ENCODE measurements around the gene ERP29.

Gene ERP29

GRCh38 chr12:112011685-112012084, 1.5 kb upstream of the ERP29 start:
- Histone ChIP-seq H3K27me3 (ENCODE audit: control insufficient read depth in 1 of 2, insufficient read depth in 1 of 2, low read length in 2 of 2) (no peaks in the 10 kb centered on the region), H2BK120ac (ENCODE audit: low read depth, low read length) (no peak overlapping the region), H2BK5ac (ENCODE audit: low read depth, low read length, poor library complexity, severe bottlenecking) (no peak overlapping the region), H2AFZ (ENCODE audit: low read depth, low read length) (no peak overlapping the region), H3K18ac (ENCODE audit: low read depth in 1 of 2, low read length in 2 of 2) (no peak overlapping the region), H3K14ac (ENCODE audit: low read length in 2 of 2) (no peak overlapping the region), H3K27ac (ENCODE audit: low read length, poor library complexity, severe bottlenecking) (no peak overlapping the region), H4K8ac (ENCODE audit: low read length) (peak overlapping the region; percentile 24), H2BK15ac (ENCODE audit: low read depth, poor library complexity, severe bottlenecking) (no peak overlapping the region), H3K4me1 (ENCODE audit: control insufficient read depth, insufficient read depth, low read depth, low read length) (peaks cover 6% of the 10 kb centered on the region), H2BK12ac (ENCODE audit: low read length in 2 of 2) (peak overlapping the region in 1 of 2 experiments; percentile 50), H3K36me3 (ENCODE audit: control insufficient read depth in 1 of 2, insufficient read depth in 2 of 2, low read depth in 1 of 2, low read length in 2 of 2) (peaks cover 0 to 12% of the 10 kb centered on the region in 2 experiments), H3K9me3 (ENCODE audit: control insufficient read depth, low read length) (no peaks in the 10 kb centered on the region), H3K23ac (ENCODE audit: low read length in 2 of 2) (peak overlapping the region in 1 of 2 experiments; percentile 31), H3K4ac (ENCODE audit: low read depth in 1 of 2, low read length in 2 of 2) (no peak overlapping the region), H3K79me1 (replicated peaks; ENCODE audit: low read length, poor library complexity, severe bottlenecking) (peaks cover 18% of the 10 kb centered on the region), H3K9ac (ENCODE audit: low read length) (peak overlapping the region; percentile 100), H2AK5ac (ENCODE audit: low read length, severe bottlenecking) (no peak overlapping the region), H4K91ac (ENCODE audit: low read length) (no peak overlapping the region), H3K4me2 (ENCODE audit: low read length, poor library complexity, severe bottlenecking) (peak overlapping the region; percentile 83), H3K4me3 (ENCODE audit: insufficient read depth in 1 of 2, low read depth in 1 of 2, low read length in 2 of 2) (peak overlapping the region in 1 of 2 experiments; percentile 100)
- DNase-seq = no peak
- 96% methylated on average over 8 of the region's 8 CpGs for WGBS

GRCh38 chr12:112013601-112014402, 576 bp downstream of the ERP29 start:
- DNase-seq = peak; percentile 85
- Histone ChIP-seq H3K4me3 (ENCODE audit: insufficient read depth in 1 of 2, low read depth in 1 of 2, low read length in 2 of 2) (peak overlapping the region; percentile 94 to 100), H4K91ac (ENCODE audit: low read length) (peak overlapping the region; percentile 91), H3K36me3 (ENCODE audit: control insufficient read depth in 1 of 2, insufficient read depth in 2 of 2, low read depth in 1 of 2, low read length in 2 of 2) (peaks cover 0 to 26% of the 10 kb centered on the region in 2 experiments), H3K14ac (ENCODE audit: low read length in 2 of 2) (peak overlapping the region in 1 of 2 experiments; percentile 91), H3K18ac (ENCODE audit: low read depth in 1 of 2, low read length in 2 of 2) (peak overlapping the region; percentile 83 to 93), H3K79me1 (replicated peaks; ENCODE audit: low read length, poor library complexity, severe bottlenecking) (peaks cover 22% of the 10 kb centered on the region), H3K27me3 (ENCODE audit: control insufficient read depth in 1 of 2, insufficient read depth in 1 of 2, low read length in 2 of 2) (no peaks in the 10 kb centered on the region), H2AFZ (ENCODE audit: low read depth, low read length) (peak overlapping the region; percentile 59), H2BK5ac (ENCODE audit: low read depth, low read length, poor library complexity, severe bottlenecking) (peak overlapping the region; percentile 92), H2AK5ac (ENCODE audit: low read length, severe bottlenecking) (no peak overlapping the region), H3K4me2 (ENCODE audit: low read length, poor library complexity, severe bottlenecking) (peak overlapping the region; percentile 70), H4K8ac (ENCODE audit: low read length) (peak overlapping the region; percentile 93), H3K27ac (ENCODE audit: low read length, poor library complexity, severe bottlenecking) (peak overlapping the region; percentile 80), H2BK120ac (ENCODE audit: low read depth, low read length) (peak overlapping the region; percentile 87), H3K4ac (ENCODE audit: low read depth in 1 of 2, low read length in 2 of 2) (peak overlapping the region; percentile 84 to 89), H2BK12ac (ENCODE audit: low read length in 2 of 2) (peak overlapping the region; percentile 28 to 45), H3K9ac (ENCODE audit: low read length) (peak overlapping the region; percentile 97), H3K9me3 (ENCODE audit: control insufficient read depth, low read length) (no peaks in the 10 kb centered on the region), H3K23ac (ENCODE audit: low read length in 2 of 2) (peak overlapping the region in 1 of 2 experiments; percentile 47), H2BK15ac (ENCODE audit: low read depth, poor library complexity, severe bottlenecking) (peak overlapping the region; percentile 71), H3K4me1 (ENCODE audit: control insufficient read depth, insufficient read depth, low read depth, low read length) (peaks cover 6% of the 10 kb centered on the region)
- WGBS = 1% methylated on average over 54 of the region's 54 CpGs

GRCh38 chr12:112015938-112016337, 2.7 kb downstream of the ERP29 start:
- Histone ChIP-seq H3K36me3 (ENCODE audit: control insufficient read depth in 1 of 2, insufficient read depth in 2 of 2, low read depth in 1 of 2, low read length in 2 of 2) (peaks cover 7 to 44% of the 10 kb centered on the region in 2 experiments), H3K9ac (ENCODE audit: low read length) (no peak overlapping the region)

GRCh38 chr12:112017041-112017440, 3.8 kb downstream of the ERP29 start:
- Histone ChIP-seq H4K91ac (ENCODE audit: low read length) (no peak overlapping the region), H3K27me3 (ENCODE audit: control insufficient read depth in 1 of 2, insufficient read depth in 1 of 2, low read length in 2 of 2) (no peaks in the 10 kb centered on the region), H3K9ac (ENCODE audit: low read length) (no peak overlapping the region), H3K14ac (ENCODE audit: low read length in 2 of 2) (no peak overlapping the region), H2BK5ac (ENCODE audit: low read depth, low read length, poor library complexity, severe bottlenecking) (no peak overlapping the region), H3K4me2 (ENCODE audit: low read length, poor library complexity, severe bottlenecking) (no peak overlapping the region), H2BK15ac (ENCODE audit: low read depth, poor library complexity, severe bottlenecking) (no peak overlapping the region), H3K23ac (ENCODE audit: low read length in 2 of 2) (no peak overlapping the region), H3K79me1 (replicated peaks; ENCODE audit: low read length, poor library complexity, severe bottlenecking) (peaks cover 15% of the 10 kb centered on the region), H3K4me3 (ENCODE audit: insufficient read depth in 1 of 2, low read depth in 1 of 2, low read length in 2 of 2) (no peak overlapping the region), H3K18ac (ENCODE audit: low read depth in 1 of 2, low read length in 2 of 2) (no peak overlapping the region), H3K27ac (ENCODE audit: low read length, poor library complexity, severe bottlenecking) (no peak overlapping the region), H3K4me1 (ENCODE audit: control insufficient read depth, insufficient read depth, low read depth, low read length) (peaks cover 6% of the 10 kb centered on the region), H4K8ac (ENCODE audit: low read length) (no peak overlapping the region), H3K4ac (ENCODE audit: low read depth in 1 of 2, low read length in 2 of 2) (no peak overlapping the region), H2AK5ac (ENCODE audit: low read length, severe bottlenecking) (no peak overlapping the region), H3K9me3 (ENCODE audit: control insufficient read depth, low read length) (no peaks in the 10 kb centered on the region), H2BK12ac (ENCODE audit: low read length in 2 of 2) (no peak overlapping the region), H2AFZ (ENCODE audit: low read depth, low read length) (no peak overlapping the region), H3K36me3 (ENCODE audit: control insufficient read depth in 1 of 2, insufficient read depth in 2 of 2, low read depth in 1 of 2, low read length in 2 of 2) (peaks cover 11 to 53% of the 10 kb centered on the region in 2 experiments), H2BK120ac (ENCODE audit: low read depth, low read length) (no peak overlapping the region)
- no peak for DNase-seq
- WGBS = 100% methylated on average over 1 of the region's 1 CpG

More at GRCh38 chr12:112015938-112016337, 2.7 kb downstream of the ERP29 start:
- DNase-seq = no peak
- Histone ChIP-seq H3K79me1 (replicated peaks; ENCODE audit: low read length, poor library complexity, severe bottlenecking) (peaks cover 20% of the 10 kb centered on the region), H2AFZ (ENCODE audit: low read depth, low read length) (no peak overlapping the region), H3K14ac (ENCODE audit: low read length in 2 of 2) (no peak overlapping the region), H2AK5ac (ENCODE audit: low read length, severe bottlenecking) (no peak overlapping the region), H3K23ac (ENCODE audit: low read length in 2 of 2) (no peak overlapping the region), H3K4me1 (ENCODE audit: control insufficient read depth, insufficient read depth, low read depth, low read length) (peaks cover 8% of the 10 kb centered on the region), H2BK5ac (ENCODE audit: low read depth, low read length, poor library complexity, severe bottlenecking) (no peak overlapping the region), H3K4ac (ENCODE audit: low read depth in 1 of 2, low read length in 2 of 2) (no peak overlapping the region), H3K27me3 (ENCODE audit: control insufficient read depth in 1 of 2, insufficient read depth in 1 of 2, low read length in 2 of 2) (no peaks in the 10 kb centered on the region), H2BK12ac (ENCODE audit: low read length in 2 of 2) (no peak overlapping the region), H2BK120ac (ENCODE audit: low read depth, low read length) (no peak overlapping the region), H3K18ac (ENCODE audit: low read depth in 1 of 2, low read length in 2 of 2) (no peak overlapping the region), H3K9me3 (ENCODE audit: control insufficient read depth, low read length) (no peaks in the 10 kb centered on the region), H3K4me3 (ENCODE audit: insufficient read depth in 1 of 2, low read depth in 1 of 2, low read length in 2 of 2) (no peak overlapping the region), H3K27ac (ENCODE audit: low read length, poor library complexity, severe bottlenecking) (no peak overlapping the region), H2BK15ac (ENCODE audit: low read depth, poor library complexity, severe bottlenecking) (no peak overlapping the region), H3K4me2 (ENCODE audit: low read length, poor library complexity, severe bottlenecking) (no peak overlapping the region), H4K91ac (ENCODE audit: low read length) (no peak overlapping the region), H4K8ac (ENCODE audit: low read length) (no peak overlapping the region)
- 96% methylated on average over 6 of the region's 6 CpGs for WGBS
